Hepatocyte (in vitro differentiated cells): ENCODE measurements around the gene B3GNT9.

Source experiments
- EZH2 ChIP-seq: fragments of 200-600 bp; sonication (generic); IDR thresholded peaks from 2 replicates; pipeline ENCODE4 v1.6.1; 2016; ENCODE audit warnings: antibody characterized with exemption, mild to moderate bottlenecking, borderline replicate concordance
- EZH2phosphoT487 ChIP-seq: fragments of 200-600 bp; sonication (generic); IDR thresholded peaks from one replicate; pipeline ENCODE4 v1.6.1; 2018; ENCODE audit warnings: antibody characterized with exemption, mild to moderate bottlenecking, low read depth, moderate library complexity; ENCODE audit not compliant: unreplicated experiment, severe bottlenecking
- TF ChIP-seq, protein P1 (sequence below): fragments of 200-600 bp; sonication (generic); IDR thresholded peaks from 2 replicates; pipeline ENCODE4 v1.5.1; 2016; ENCODE audit warnings: antibody characterized with exemption, mild to moderate bottlenecking; ENCODE audit not compliant: poor library complexity

DNA sequence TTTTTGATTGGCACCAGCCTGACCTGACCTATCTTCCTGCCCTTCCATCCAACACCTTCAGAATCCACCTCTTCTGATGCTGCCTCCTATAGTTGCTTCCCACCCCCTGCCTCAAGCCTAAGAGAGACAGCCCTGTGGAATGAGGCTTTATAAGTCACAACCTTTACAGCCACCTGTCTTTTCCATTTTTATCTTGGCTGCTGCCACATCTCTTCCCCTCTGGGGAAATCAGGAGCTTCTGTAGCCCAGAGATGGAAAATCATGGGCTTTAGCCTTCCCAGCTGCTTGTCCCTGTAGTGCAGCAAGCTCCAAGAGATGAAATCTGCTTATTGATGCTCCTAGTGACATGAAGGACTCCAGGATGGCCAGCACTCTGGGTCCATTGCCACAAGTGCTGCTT is 22.4 kb downstream of the B3GNT9 start:
- TF ChIP-seq, protein P1, sequence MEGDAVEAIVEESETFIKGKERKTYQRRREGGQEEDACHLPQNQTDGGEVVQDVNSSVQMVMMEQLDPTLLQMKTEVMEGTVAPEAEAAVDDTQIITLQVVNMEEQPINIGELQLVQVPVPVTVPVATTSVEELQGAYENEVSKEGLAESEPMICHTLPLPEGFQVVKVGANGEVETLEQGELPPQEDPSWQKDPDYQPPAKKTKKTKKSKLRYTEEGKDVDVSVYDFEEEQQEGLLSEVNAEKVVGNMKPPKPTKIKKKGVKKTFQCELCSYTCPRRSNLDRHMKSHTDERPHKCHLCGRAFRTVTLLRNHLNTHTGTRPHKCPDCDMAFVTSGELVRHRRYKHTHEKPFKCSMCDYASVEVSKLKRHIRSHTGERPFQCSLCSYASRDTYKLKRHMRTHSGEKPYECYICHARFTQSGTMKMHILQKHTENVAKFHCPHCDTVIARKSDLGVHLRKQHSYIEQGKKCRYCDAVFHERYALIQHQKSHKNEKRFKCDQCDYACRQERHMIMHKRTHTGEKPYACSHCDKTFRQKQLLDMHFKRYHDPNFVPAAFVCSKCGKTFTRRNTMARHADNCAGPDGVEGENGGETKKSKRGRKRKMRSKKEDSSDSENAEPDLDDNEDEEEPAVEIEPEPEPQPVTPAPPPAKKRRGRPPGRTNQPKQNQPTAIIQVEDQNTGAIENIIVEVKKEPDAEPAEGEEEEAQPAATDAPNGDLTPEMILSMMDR = no peak
- TF ChIP-seq EZH2phosphoT487 = no peak
- no peak for TF ChIP-seq EZH2
